Spleen (tissue), 7 donors: ENCODE results near the gene RPAP2.

Experiments
- POLR2A ChIP-seq, 3 donors: fragments of 450-650 bp; IDR thresholded peaks; one replicate each; pipeline ENCODE4 v1.5.1; 2017; ENCODE audit warnings: antibody characterized with exemption in 3 of 3, mild to moderate bottlenecking in 1 of 3
- POLR2AphosphoS5 ChIP-seq, 3 donors: sonication (generic); formaldehyde crosslinking; IDR thresholded peaks; one replicate each; pipeline ENCODE4 v1.5.1; 2017; ENCODE audit warnings: antibody characterized with exemption in 3 of 3
- TF ChIP-seq, protein P1 (sequence below), 11 experiments: fragments of 200-600 bp in 7 of 11; fragments of 450-650 bp in 4 of 11; sonication (generic) in 4 of 11; IDR thresholded peaks in 8 of 11; conservative IDR thresholded peaks in 3 of 11; 1 replicate in 7 of 11; 2 replicates in 4 of 11; pipeline versions ENCODE4 v1.4.0 to v1.8.0; 2016 to 2021; ENCODE audit warnings: antibody characterized with exemption in 11 of 11, inconsistent platforms in 4 of 11, mild to moderate bottlenecking in 1 of 11
- donor health status: DM: no; HTN: no; CAD: no; lungs with moderate emphysema.
- donor health status: DM: no; HTN: no; CAD: no.
- donor health status: DM: no; HTN: no; CAD: no.

- TF ChIP-seq POLR2A (IDR thresholded peaks at IDR 0.05): no peak
- TF ChIP-seq, protein P1, sequence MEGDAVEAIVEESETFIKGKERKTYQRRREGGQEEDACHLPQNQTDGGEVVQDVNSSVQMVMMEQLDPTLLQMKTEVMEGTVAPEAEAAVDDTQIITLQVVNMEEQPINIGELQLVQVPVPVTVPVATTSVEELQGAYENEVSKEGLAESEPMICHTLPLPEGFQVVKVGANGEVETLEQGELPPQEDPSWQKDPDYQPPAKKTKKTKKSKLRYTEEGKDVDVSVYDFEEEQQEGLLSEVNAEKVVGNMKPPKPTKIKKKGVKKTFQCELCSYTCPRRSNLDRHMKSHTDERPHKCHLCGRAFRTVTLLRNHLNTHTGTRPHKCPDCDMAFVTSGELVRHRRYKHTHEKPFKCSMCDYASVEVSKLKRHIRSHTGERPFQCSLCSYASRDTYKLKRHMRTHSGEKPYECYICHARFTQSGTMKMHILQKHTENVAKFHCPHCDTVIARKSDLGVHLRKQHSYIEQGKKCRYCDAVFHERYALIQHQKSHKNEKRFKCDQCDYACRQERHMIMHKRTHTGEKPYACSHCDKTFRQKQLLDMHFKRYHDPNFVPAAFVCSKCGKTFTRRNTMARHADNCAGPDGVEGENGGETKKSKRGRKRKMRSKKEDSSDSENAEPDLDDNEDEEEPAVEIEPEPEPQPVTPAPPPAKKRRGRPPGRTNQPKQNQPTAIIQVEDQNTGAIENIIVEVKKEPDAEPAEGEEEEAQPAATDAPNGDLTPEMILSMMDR (IDR thresholded peaks at IDR 0.05 in 8 of 11, conservative IDR thresholded peaks at IDR 0.05 in 3 of 11): no peak
- no peak for TF ChIP-seq POLR2AphosphoS5 (IDR thresholded peaks at IDR 0.05)
Measured at GRCh38 chr1:92366040-92366395, 67.2 kb downstream of the RPAP2 start.
